HS-27A (cell line): ENCODE results near the gene TUBA4B.
"Not testable (repeated sequence)": the region's sequence is repeated elsewhere in the genome, so short reads cannot be mapped to it uniquely, and the experiment has no call there.

Experiments used
- DNase-seq: peaks from one replicate; pipeline ENCODE4 v3.0.0-alpha.2; 2012; ENCODE audit warnings: low read depth, missing footprints

TUBA4B gene

GRCh38 chr2:219291910-219292490, 39.0 kb downstream of the TUBA4B start:
- no peak for DNase-seq

GRCh38 chr2:219292616-219293015, 39.6 kb downstream of the TUBA4B start:
- DNase-seq: no peak

GRCh38 chr2:219293736-219294231, 40.7 kb downstream of the TUBA4B start:
- DNase-seq: no peak

- no peak for DNase-seq
These were observed 41.6 kb downstream of the TUBA4B start for GRCh38 chr2:219294356-219295351.

GRCh38 chr2:219296142-219296541, 43.1 kb downstream of the TUBA4B start:
- DNase-seq: no peak

- DNase-seq: no peak
These were observed 43.8 kb downstream of the TUBA4B start for GRCh38 chr2:219296631-219297391.

- no peak for DNase-seq
These were observed 44.9 kb downstream of the TUBA4B start for GRCh38 chr2:219297766-219298456.

- DNase-seq: no peak
These were observed 45.8 kb downstream of the TUBA4B start for GRCh38 chr2:219298759-219299371.

GRCh38 chr2:219299372-219299760, 46.3 kb downstream of the TUBA4B start:
- DNase-seq: no peak

GRCh38 chr2:219300022-219300421, 47.0 kb downstream of the TUBA4B start:
- DNase-seq: no peak

GRCh38 chr2:219302412-219302968, 49.4 kb downstream of the TUBA4B start:
- no peak for DNase-seq

GRCh38 chr2:219304223-219304622, 51.2 kb downstream of the TUBA4B start:
- no peak for DNase-seq

- no peak for DNase-seq
These were observed 53.0 kb downstream of the TUBA4B start for GRCh38 chr2:219306047-219306446.

- DNase-seq: no peak
These were observed 55.4 kb downstream of the TUBA4B start for GRCh38 chr2:219308142-219309101.

GRCh38 chr2:219309278-219309677, 56.2 kb downstream of the TUBA4B start, which contains the start of gene PTPRN:
PTPRN (minus strand) TSS chr2:219309401; CDS start chr2:219309332, 69 bp downstream.
- no peak for DNase-seq

- DNase-seq: not testable (repeated sequence)
These were observed 59.7 kb downstream of the TUBA4B start for GRCh38 chr2:219312683-219313263.

GRCh38 chr2:219314804-219315468, 61.9 kb downstream of the TUBA4B start:
- no peak for DNase-seq
